Mammary epithelial cell (primary cell): Measurements from ENCODE around the gene AGBL5.

ENCODE experiments used
- EZH2 ChIP-seq: IDR thresholded peaks from 2 replicates; pipeline ENCODE4 v1.6.1; 2012; ENCODE audit warnings: low read length, inconsistent platforms, borderline replicate concordance
- TF ChIP-seq, protein P1 (sequence below), 2 donors: IDR thresholded peaks in 1 of 2; conservative IDR thresholded peaks in 1 of 2; 2 replicates each; pipeline ENCODE4 v1.5.1; 2011 to 2012; ENCODE audit warnings: inconsistent platforms in 2 of 2, low read length in 2 of 2, mild to moderate bottlenecking in 2 of 2, control low read depth in 1 of 2, low read depth in 1 of 2; ENCODE audit not compliant: insufficient read depth in 1 of 2; ENCODE audit errors: extremely low read depth in 1 of 2

DNA sequence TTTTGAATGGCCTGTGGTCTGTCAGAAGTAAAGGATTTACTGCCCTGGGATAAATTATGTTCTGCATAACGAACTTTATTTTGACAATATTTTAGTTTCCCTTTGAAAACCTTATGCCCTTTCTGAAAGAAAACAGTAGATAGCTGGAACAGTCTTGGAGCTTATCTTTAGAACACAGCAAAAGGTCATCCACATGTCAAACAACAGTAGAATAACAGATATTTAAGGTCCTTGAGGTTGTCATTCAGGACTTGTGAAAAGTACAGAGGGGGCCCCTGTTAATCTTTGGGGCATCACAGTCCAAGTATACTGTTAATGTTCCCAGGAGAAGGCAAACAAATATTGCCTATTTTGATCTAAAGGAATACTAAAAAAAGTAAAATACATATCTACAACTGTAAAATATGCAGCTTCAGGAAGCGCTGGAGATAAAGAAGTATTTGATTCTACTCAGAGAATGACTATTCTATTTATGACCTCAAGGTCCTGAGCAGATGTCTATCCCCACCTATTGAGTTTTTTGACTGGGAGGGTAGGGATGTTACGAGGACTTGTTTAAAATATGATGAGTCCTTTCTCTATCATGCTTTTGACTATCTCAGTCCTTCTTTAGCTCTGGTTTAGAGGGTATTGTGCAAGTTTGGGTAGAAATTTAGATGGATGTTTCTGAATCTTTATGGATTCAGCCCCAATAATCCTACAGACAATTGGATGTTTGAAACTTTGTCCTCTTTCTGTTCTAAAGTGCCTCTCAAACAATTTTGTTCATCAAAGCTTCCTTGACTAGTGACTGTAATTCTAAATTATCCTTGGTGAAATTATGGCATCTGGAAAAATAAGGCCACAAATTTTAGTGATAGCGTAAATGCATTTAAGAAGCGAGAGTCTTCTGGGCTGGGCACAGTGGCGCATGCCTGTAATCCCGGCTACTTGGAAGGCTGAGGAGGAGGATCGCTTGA is 43.8 kb upstream of the AGBL5 start:
- TF ChIP-seq, protein P1, sequence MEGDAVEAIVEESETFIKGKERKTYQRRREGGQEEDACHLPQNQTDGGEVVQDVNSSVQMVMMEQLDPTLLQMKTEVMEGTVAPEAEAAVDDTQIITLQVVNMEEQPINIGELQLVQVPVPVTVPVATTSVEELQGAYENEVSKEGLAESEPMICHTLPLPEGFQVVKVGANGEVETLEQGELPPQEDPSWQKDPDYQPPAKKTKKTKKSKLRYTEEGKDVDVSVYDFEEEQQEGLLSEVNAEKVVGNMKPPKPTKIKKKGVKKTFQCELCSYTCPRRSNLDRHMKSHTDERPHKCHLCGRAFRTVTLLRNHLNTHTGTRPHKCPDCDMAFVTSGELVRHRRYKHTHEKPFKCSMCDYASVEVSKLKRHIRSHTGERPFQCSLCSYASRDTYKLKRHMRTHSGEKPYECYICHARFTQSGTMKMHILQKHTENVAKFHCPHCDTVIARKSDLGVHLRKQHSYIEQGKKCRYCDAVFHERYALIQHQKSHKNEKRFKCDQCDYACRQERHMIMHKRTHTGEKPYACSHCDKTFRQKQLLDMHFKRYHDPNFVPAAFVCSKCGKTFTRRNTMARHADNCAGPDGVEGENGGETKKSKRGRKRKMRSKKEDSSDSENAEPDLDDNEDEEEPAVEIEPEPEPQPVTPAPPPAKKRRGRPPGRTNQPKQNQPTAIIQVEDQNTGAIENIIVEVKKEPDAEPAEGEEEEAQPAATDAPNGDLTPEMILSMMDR (conservative IDR thresholded peaks at IDR 0.05 in 1 of 2, IDR thresholded peaks at IDR 0.05 in 1 of 2; ENCODE audit: extremely low read depth in 1 of 2, insufficient read depth in 1 of 2, low read depth in 1 of 2, low read length in 2 of 2) = no peak
- TF ChIP-seq EZH2 = no peak
